Measurements from ENCODE around the gene OCEL1.
A peak's percentile ranks its signal among the peaks of the same experiment; 100 is the strongest.
"Not testable (repeated sequence)": the region's sequence is repeated elsewhere in the genome, so short reads cannot be mapped to it uniquely, and the experiment has no call there.

OCEL1 gene

DNA sequence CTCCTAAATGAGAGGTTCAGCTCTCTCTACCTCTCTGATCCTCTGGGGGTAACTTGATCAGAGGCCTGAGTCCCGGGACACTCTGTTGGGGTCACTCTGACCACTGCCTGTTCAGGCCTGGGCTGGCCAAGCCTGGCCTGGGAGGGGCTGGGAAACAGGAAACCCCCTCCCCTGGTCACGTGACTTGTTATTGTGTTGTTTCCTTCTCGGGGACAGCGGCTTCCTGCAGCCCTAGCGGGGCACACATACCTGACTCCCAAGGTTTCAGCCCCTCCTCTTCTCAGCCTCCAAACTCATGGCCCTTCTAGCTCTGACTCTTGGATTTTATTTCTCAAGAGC is 38.6 kb downstream of the OCEL1 start, which contains the start of gene USHBP1:
USHBP1 (minus strand) TSS at position 105 of the 339 bp plus-strand sequence. CDS start 446 bp downstream, outside the sequence.
- DNase-seq (ENCODE audit: low read depth) = no peak

DNA sequence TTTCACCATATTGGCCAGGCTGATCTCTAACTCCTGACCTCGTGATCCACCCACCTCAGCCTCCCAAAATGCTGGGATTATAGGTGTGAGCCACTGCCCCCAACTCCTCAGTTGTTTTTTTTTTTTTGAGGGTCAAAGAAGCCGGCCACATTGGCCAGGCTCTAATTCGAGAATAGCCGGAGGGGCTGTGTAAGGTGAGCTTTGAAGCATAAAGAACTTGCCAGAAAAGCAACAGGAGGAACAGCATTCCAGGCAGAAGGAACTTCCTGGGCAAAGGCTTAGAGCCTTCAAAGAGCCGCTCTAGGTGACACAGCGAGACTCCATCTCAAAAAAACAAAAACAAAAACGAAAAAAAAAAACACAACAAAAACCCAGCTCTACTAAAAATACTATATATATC is 40.0 kb downstream of the OCEL1 start:
- DNase-seq (ENCODE audit: low read depth) = no peak

DNA sequence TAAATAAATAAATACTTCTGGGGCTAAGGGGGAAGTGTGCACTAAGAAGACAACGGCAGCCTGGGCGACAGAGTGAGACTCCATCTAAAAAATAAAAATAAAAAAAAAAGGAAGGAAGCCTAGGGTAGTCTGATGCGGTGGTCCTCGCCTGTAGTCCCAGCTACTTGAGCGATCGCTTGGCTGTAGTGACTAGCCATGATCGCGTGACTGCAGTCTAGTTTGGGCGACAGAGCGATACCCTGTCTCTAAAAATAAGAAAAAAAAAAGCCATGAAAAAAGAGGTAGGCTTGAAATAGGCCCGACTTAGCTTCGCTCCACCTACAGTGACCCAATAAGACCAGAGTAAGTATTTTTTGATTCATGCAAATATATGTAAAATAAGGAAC is 40.6 kb downstream of the OCEL1 start:
- no peak for DNase-seq (ENCODE audit: low read depth)

DNA sequence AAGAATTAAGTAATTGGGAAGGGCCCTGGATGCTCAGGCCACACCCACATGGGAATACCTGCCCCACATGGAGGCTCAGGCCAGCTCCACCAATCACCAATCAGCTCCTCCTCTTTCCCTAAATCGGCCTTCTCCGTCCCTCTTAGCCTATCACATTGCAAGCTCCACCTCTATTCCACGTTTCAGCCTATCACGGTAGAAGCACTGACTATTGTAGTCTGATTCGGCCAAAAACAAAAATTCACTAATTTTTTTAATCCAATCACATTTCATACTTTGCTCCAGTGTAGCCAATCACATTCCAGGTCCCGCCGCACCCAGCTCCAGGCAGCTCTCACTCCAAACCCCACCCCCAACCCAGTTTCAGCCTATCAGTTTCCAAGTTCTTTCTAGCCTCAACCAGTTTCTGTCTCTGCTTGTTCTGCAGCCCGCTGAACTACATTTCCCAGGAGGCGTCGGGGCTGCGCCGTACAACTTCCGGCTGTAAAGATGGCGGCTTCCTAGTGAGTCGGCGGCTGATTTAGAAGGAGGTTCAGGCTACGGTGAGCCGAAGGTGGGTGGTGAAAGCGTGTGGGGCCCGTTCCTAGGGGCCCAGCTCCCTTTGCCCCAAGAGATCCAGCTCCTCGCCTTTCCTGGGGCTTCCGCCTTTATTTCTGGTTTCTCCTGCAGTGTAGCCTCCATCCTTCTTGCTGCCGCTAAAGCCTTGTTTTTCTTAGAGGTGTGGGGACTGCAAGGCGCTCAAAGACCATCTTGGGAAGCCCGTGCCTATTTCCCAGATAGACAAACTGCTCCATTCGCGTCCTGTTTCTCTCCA is 41.2 kb downstream of the OCEL1 start, which contains the start of gene BABAM1:
BABAM1 (plus strand) TSS at position 469 of the 814 bp plus-strand sequence. CDS start 1,364 bp downstream, outside the sequence.
- DNase-seq (ENCODE audit: low read depth) = peak; percentile 99

DNA sequence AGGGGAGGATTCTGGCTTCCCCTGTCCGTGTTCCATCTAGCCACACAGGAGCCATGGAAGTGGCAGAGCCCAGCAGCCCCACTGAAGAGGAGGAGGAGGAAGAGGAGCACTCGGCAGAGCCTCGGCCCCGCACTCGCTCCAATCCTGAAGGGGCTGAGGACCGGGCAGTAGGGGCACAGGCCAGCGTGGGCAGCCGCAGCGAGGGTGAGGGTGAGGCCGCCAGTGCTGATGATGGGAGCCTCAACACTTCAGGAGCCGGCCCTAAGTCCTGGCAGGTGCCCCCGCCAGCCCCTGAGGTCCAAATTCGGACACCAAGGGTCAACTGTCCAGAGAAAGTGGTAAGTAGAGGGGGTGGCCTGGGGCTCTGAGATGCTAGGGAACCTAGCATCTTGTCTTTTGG is 42.7 kb downstream of the OCEL1 start:
- no peak for DNase-seq (ENCODE audit: low read depth)

DNA sequence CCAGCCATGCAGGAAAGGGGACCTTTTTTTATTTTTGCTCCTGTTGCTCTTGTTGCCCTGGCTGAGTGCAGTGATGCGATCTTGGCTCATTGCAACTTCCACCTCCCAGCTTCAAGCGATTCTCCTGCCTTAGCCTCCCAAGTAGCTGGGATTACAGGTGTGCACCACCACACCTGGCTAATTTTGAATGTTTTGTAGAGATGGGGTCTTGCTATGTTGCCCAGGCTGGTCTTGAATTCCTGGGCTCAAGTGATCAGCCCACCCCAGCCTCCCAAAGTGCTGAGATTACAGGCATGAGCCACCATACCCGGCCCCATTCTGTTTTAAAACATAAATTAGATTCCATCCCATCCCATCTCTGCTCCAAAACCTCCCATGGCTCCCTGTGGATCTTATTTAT is 48.9 kb downstream of the OCEL1 start:
- not testable (repeated sequence) for DNase-seq (ENCODE audit: low read depth)

DNA sequence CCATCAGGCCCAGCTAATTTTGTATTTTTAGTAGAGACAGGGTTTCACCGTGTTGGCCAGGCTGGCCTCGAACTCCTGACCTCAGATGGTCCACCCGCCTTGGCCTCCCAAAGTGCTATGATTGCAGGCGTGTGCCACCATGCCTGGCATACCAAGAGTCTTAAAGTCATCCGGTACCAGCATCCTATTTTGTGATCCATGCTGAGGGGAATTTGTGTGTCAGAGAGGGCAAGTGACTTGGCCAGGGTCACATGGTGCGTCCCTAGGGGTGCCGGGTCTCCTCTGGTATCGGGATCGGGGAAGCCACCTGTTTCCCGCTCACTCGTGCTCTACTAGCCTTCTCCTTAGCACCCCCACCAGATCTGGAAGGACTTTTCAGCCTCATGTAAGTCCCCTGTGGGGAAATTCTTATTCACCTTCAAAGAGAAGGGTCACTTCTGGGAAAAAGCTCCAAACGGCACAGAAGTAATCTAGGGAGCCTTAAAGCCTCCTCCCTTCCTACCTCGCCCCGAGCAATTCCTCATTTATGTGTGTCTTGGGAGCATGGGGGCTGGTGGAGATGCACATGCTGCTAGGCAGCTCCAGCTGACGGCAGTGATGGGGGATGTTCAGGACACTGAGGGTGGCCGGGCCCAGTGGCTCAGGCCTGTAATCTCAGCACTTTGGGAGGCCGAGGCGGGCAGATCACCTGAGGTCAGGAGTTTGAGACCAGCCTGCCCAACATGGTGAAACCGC is 49.6 kb downstream of the OCEL1 start:
- DNase-seq (ENCODE audit: low read depth) = no peak
